ENCODE results near the gene KANTR. TPM values are rescaled to one million over a fixed set of nuclear protein-coding genes. Genes with fewer than 3 reads are reported as not detected.

KANTR gene
- polyA plus RNA-seq, 3 donors, result 0.32 to 4.3 (median 0.44) TPM

DNA sequence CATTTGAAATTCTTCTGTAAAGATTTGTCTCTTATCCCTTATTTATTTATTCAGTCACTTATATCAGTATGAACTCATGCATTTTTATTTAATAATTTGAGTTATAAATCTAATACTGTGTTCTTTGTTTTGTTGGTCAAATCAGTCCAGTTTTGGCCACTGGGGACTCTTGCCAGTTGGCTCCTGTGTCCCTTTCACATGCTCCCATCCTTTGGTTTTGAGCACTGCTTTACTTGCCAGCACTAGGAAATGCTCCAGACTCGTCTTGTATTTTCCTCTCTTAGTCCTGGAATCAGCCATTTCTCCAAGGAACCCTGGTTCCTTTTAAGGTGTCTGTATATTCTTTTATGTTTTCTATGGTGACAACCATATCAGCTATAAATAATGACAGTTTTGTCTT lies 28.1 kb downstream of the KANTR start:
- Histone ChIP-seq H4K20me1 (ENCODE audit: insufficient read depth, low read length) (no peaks in the 10 kb centered on the region), H3K27me3 (ENCODE audit: control insufficient read depth in 2 of 2, insufficient read depth in 2 of 2, low read length in 2 of 2) (peaks cover 0 to 8% of the 10 kb centered on the region in 2 donors), H3K9me3 (replicated peaks in 1 of 2; ENCODE audit: control insufficient read depth in 1 of 2, insufficient read depth in 1 of 2, low read length in 2 of 2) (no peaks in the 10 kb centered on the region), H3K79me2 (ENCODE audit: insufficient read depth, low read length) (no peaks in the 10 kb centered on the region), H3K27ac (ENCODE audit: low read depth in 1 of 2, low read length in 2 of 2) (no peak overlapping the region), H2AFZ (ENCODE audit: insufficient read depth, low read depth, low read length, poor library complexity, severe bottlenecking) (no peak overlapping the region), H3K4me2 (replicated peaks; ENCODE audit: extremely low read depth, low read length, poor library complexity, severe bottlenecking) (no peak overlapping the region), H3K4me3 (replicated peaks in 1 of 3; ENCODE audit: low read depth in 2 of 3, low read length in 3 of 3) (no peak overlapping the region), H3K9ac (ENCODE audit: insufficient read depth, low read length, poor library complexity, severe bottlenecking) (no peak overlapping the region), H3K4me1 (ENCODE audit: control insufficient read depth in 1 of 2, insufficient read depth in 2 of 2, low read length in 2 of 2) (no peaks in the 10 kb centered on the region), H3K36me3 (replicated peaks in 1 of 2; ENCODE audit: control insufficient read depth in 1 of 2, insufficient read depth in 2 of 2, low read length in 2 of 2) (no peaks in the 10 kb centered on the region)
- TF ChIP-seq, protein P1, sequence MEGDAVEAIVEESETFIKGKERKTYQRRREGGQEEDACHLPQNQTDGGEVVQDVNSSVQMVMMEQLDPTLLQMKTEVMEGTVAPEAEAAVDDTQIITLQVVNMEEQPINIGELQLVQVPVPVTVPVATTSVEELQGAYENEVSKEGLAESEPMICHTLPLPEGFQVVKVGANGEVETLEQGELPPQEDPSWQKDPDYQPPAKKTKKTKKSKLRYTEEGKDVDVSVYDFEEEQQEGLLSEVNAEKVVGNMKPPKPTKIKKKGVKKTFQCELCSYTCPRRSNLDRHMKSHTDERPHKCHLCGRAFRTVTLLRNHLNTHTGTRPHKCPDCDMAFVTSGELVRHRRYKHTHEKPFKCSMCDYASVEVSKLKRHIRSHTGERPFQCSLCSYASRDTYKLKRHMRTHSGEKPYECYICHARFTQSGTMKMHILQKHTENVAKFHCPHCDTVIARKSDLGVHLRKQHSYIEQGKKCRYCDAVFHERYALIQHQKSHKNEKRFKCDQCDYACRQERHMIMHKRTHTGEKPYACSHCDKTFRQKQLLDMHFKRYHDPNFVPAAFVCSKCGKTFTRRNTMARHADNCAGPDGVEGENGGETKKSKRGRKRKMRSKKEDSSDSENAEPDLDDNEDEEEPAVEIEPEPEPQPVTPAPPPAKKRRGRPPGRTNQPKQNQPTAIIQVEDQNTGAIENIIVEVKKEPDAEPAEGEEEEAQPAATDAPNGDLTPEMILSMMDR (IDR thresholded peaks at IDR 0.05), result no peak
- no peak overlapping the region for H3K4me3 Mint-ChIP-seq
- no peak overlapping the region for H3K27ac Mint-ChIP-seq
- H3K4me1 Mint-ChIP-seq, result no peaks in the 10 kb centered on the region
- H3K36me3 Mint-ChIP-seq, result peaks cover 6 to 10% of the 10 kb centered on the region in 2 donors
- intact Hi-C loops (cut with micrococcal nuclease), result no loop called here
- DNase-seq, result no peak
- H3K9me3 Mint-ChIP-seq, result peaks cover 0 to 6% (median 2%) of the 10 kb centered on the region in 7 donors
- H3K27me3 Mint-ChIP-seq (ENCODE audit: low read depth in 3 of 3), result peaks cover 0 to 32% (median 0%) of the 10 kb centered on the region in 3 donors
- no CpG with 5 or more reads among the region's 1 CpG for WGBS (ENCODE audit: insufficient coverage)

- Mint-ChIP-seq H3K4me3 (no peak overlapping the region), H3K4me1 (no peaks in the 10 kb centered on the region), H3K27ac (no peak overlapping the region), H3K9me3 (peaks cover 0 to 6% (median 2%) of the 10 kb centered on the region in 7 donors), H3K27me3 (ENCODE audit: low read depth in 3 of 3) (peaks cover 0 to 22% (median 0%) of the 10 kb centered on the region in 3 donors), H3K36me3 (peaks cover 6 to 10% of the 10 kb centered on the region in 2 donors)
- TF ChIP-seq, protein P1 (IDR thresholded peaks at IDR 0.05), result no peak
- Histone ChIP-seq H3K9ac (ENCODE audit: insufficient read depth, low read length, poor library complexity, severe bottlenecking) (no peak overlapping the region), H4K20me1 (ENCODE audit: insufficient read depth, low read length) (no peaks in the 10 kb centered on the region), H2AFZ (ENCODE audit: insufficient read depth, low read depth, low read length, poor library complexity, severe bottlenecking) (no peak overlapping the region), H3K79me2 (ENCODE audit: insufficient read depth, low read length) (no peaks in the 10 kb centered on the region), H3K4me2 (replicated peaks; ENCODE audit: extremely low read depth, low read length, poor library complexity, severe bottlenecking) (no peak overlapping the region), H3K9me3 (replicated peaks in 1 of 2; ENCODE audit: control insufficient read depth in 1 of 2, insufficient read depth in 1 of 2, low read length in 2 of 2) (no peaks in the 10 kb centered on the region), H3K4me3 (replicated peaks in 1 of 3; ENCODE audit: low read depth in 2 of 3, low read length in 3 of 3) (no peak overlapping the region), H3K27ac (ENCODE audit: low read depth in 1 of 2, low read length in 2 of 2) (no peak overlapping the region), H3K27me3 (ENCODE audit: control insufficient read depth in 2 of 2, insufficient read depth in 2 of 2, low read length in 2 of 2) (peaks cover 0 to 8% of the 10 kb centered on the region in 2 donors), H3K36me3 (replicated peaks in 1 of 2; ENCODE audit: control insufficient read depth in 1 of 2, insufficient read depth in 2 of 2, low read length in 2 of 2) (no peaks in the 10 kb centered on the region), H3K4me1 (ENCODE audit: control insufficient read depth in 1 of 2, insufficient read depth in 2 of 2, low read length in 2 of 2) (no peaks in the 10 kb centered on the region)
- DNase-seq, result no peak
- intact Hi-C loops (cut with micrococcal nuclease), result no loop called here
Observed at GRCh38 chrX:53125506-53125905, 31.6 kb downstream of the KANTR start.
